Liver (tissue), 9 donors: ENCODE measurements around the gene ATP11A. TPM values are rescaled to one million over a fixed set of nuclear protein-coding genes. Genes with fewer than 3 reads are reported as not detected.
A peak's percentile ranks its signal among the peaks of the same experiment; 100 is the strongest.

Source experiments
- DNase-seq: peaks from one replicate; pipeline ENCODE4 v3.0.0-alpha.2; 2017; ENCODE audit warnings: low spot score
- H3K27ac ChIP-seq, 2 donors: one replicate each; pipeline ENCODE4 v1.7.0; 2013; ENCODE audit warnings: inconsistent platforms in 2 of 2, low read length in 2 of 2, control low read depth in 1 of 2, low read depth in 1 of 2, mild to moderate bottlenecking in 1 of 2
- H3K27me3 ChIP-seq, 4 donors: one replicate each; pipeline versions ENCODE4 v1.6.1 to v1.7.0; 2013; ENCODE audit warnings: low read length in 3 of 4, inconsistent platforms in 1 of 4, mild to moderate bottlenecking in 1 of 4, moderate library complexity in 1 of 4; ENCODE audit not compliant: control insufficient read depth in 4 of 4, insufficient read depth in 4 of 4
- H3K36me3 ChIP-seq, 4 donors: one replicate each; pipeline versions ENCODE4 v1.6.1 to v1.7.0; 2013; ENCODE audit warnings: low read length in 3 of 4, mild to moderate bottlenecking in 3 of 4, low read depth in 1 of 4, moderate library complexity in 1 of 4; ENCODE audit not compliant: control insufficient read depth in 4 of 4, insufficient read depth in 3 of 4
- H3K4me1 ChIP-seq, 4 donors: one replicate each; pipeline versions ENCODE4 v1.6.1 to v1.7.0; 2013; ENCODE audit warnings: low read length in 3 of 4, mild to moderate bottlenecking in 3 of 4, moderate library complexity in 1 of 4; ENCODE audit not compliant: control insufficient read depth in 4 of 4, insufficient read depth in 4 of 4
- H3K4me3 ChIP-seq, 3 donors: one replicate each; pipeline versions ENCODE4 v1.6.1 to v1.7.0; 2013; ENCODE audit warnings: low read length in 3 of 3, control low read depth in 1 of 3, low read depth in 1 of 3, mild to moderate bottlenecking in 1 of 3
- H3K9ac ChIP-seq, 2 donors: one replicate each; pipeline ENCODE4 v1.7.0; 2013; ENCODE audit warnings: low read length in 2 of 2, mild to moderate bottlenecking in 2 of 2, moderate library complexity in 2 of 2, control low read depth in 1 of 2, low read depth in 1 of 2
- H3K9me3 ChIP-seq, 4 donors: one replicate each; pipeline versions ENCODE4 v1.6.1 to v1.7.0; 2013; ENCODE audit warnings: low read length in 3 of 4; ENCODE audit not compliant: control insufficient read depth in 4 of 4
- FOXA1 ChIP-seq: IDR thresholded peaks from 2 replicates; pipeline ENCODE4 v1.6.1; 2016; ENCODE audit warnings: antibody characterized with exemption
- HNF4A ChIP-seq, 2 donors: conservative IDR thresholded peaks; 2 replicates each; pipeline ENCODE4 v1.6.1; 2016; ENCODE audit warnings: antibody characterized with exemption in 2 of 2, mild to moderate bottlenecking in 2 of 2
- HNF4G ChIP-seq: IDR thresholded peaks from 2 replicates; pipeline ENCODE4 v1.6.1; 2016; ENCODE audit warnings: antibody characterized with exemption
- RAD21 ChIP-seq, 2 donors: IDR thresholded peaks; 2 replicates each; pipeline ENCODE4 v1.6.1; 2016; ENCODE audit warnings: antibody characterized with exemption in 2 of 2, mild to moderate bottlenecking in 2 of 2
- RXRA ChIP-seq, 2 donors: IDR thresholded peaks; 2 replicates each; pipeline ENCODE4 v1.6.1; 2017 to 2018; ENCODE audit warnings: antibody characterized with exemption in 2 of 2, mild to moderate bottlenecking in 1 of 2
- TAF1 ChIP-seq: conservative IDR thresholded peaks from 2 replicates; pipeline ENCODE4 v1.6.1; 2016; ENCODE audit warnings: antibody characterized with exemption, mild to moderate bottlenecking
- WGBS: extraction: QIAGEN DNeasy Blood & Tissue Kit; methylation state at CpG from one replicate; pipeline ENCODE4 v1.1.7; 2013; 5-methylcytosine and 5-hydroxymethylcytosine counted together
- polyA plus RNA-seq, 2 donors: library from polyadenylated mRNA; stranded (reverse) in 1 of 2; unstranded in 1 of 2; fragments of 200-250 nt in 1 of 2; fragments of >200 nt in 1 of 2; fragmentation: Nextera tagmentation in 1 of 2; extraction: Ambion mirVana in 1 of 2; gene quantifications; one replicate each; pipeline versions ENCODE4 v1.2.1 to v1.2.3, GENCODE V29; 2013 to 2015
- total RNA-seq, 2 donors: library from RNA; depleted of rRNA; stranded (reverse); fragments of >200 nt; gene quantifications; one replicate each; pipeline ENCODE4 v1.2.3, GENCODE V29; 2014
- TF ChIP-seq, protein P1 (sequence below): IDR thresholded peaks from 2 replicates; pipeline ENCODE4 v1.6.1; 2016; ENCODE audit warnings: antibody characterized with exemption, mild to moderate bottlenecking
- TF ChIP-seq, protein P2 (sequence below): IDR thresholded peaks from 2 replicates; pipeline ENCODE4 v1.6.1; 2016; ENCODE audit warnings: antibody characterized with exemption
- TF ChIP-seq, protein P3 (sequence below): IDR thresholded peaks from 2 replicates; pipeline ENCODE4 v1.6.1; 2016; ENCODE audit warnings: antibody characterized with exemption
- TF ChIP-seq, protein P4 (sequence below): fragments of 150-350 bp; IDR thresholded peaks from 2 replicates; pipeline ENCODE4 v1.5.1; 2017; ENCODE audit warnings: improper control_type of control experiment, low read depth, low read length; ENCODE audit not compliant: missing input control
- donor health status: healthy.
- donor health status: healthy.
- donor health status: healthy.
- donor health status: healthy.
- donor health status: healthy.

ATP11A gene
- total and polyA plus RNA-seq, 4 donors, result 8.7 to 27.9 (median 13.8) TPM

DNA sequence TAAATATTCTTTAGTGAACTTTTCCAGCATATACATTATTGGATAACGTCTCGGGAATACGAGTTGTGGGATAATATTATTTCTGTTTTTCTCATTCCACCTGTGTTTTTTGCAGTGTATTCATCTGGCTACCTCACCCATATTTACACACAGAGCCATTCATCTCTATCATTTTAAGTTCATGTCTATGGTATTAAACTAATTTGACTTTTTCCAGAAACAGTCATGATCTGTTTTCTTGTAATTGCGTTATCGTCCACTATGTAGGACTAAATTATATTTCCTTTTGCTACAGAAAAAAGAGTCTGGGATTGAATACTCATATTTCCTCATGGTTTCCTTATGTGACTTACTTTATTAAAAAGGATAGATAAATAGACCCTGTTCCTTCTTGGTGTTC is 2.7 kb downstream of the ATP11A start (continued):
- TF ChIP-seq, protein P1, sequence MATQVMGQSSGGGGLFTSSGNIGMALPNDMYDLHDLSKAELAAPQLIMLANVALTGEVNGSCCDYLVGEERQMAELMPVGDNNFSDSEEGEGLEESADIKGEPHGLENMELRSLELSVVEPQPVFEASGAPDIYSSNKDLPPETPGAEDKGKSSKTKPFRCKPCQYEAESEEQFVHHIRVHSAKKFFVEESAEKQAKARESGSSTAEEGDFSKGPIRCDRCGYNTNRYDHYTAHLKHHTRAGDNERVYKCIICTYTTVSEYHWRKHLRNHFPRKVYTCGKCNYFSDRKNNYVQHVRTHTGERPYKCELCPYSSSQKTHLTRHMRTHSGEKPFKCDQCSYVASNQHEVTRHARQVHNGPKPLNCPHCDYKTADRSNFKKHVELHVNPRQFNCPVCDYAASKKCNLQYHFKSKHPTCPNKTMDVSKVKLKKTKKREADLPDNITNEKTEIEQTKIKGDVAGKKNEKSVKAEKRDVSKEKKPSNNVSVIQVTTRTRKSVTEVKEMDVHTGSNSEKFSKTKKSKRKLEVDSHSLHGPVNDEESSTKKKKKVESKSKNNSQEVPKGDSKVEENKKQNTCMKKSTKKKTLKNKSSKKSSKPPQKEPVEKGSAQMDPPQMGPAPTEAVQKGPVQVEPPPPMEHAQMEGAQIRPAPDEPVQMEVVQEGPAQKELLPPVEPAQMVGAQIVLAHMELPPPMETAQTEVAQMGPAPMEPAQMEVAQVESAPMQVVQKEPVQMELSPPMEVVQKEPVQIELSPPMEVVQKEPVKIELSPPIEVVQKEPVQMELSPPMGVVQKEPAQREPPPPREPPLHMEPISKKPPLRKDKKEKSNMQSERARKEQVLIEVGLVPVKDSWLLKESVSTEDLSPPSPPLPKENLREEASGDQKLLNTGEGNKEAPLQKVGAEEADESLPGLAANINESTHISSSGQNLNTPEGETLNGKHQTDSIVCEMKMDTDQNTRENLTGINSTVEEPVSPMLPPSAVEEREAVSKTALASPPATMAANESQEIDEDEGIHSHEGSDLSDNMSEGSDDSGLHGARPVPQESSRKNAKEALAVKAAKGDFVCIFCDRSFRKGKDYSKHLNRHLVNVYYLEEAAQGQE, result no peak
- TF ChIP-seq TAF1 (no peak), RXRA (IDR thresholded peaks at IDR 0.05) (no peak)

DNA sequence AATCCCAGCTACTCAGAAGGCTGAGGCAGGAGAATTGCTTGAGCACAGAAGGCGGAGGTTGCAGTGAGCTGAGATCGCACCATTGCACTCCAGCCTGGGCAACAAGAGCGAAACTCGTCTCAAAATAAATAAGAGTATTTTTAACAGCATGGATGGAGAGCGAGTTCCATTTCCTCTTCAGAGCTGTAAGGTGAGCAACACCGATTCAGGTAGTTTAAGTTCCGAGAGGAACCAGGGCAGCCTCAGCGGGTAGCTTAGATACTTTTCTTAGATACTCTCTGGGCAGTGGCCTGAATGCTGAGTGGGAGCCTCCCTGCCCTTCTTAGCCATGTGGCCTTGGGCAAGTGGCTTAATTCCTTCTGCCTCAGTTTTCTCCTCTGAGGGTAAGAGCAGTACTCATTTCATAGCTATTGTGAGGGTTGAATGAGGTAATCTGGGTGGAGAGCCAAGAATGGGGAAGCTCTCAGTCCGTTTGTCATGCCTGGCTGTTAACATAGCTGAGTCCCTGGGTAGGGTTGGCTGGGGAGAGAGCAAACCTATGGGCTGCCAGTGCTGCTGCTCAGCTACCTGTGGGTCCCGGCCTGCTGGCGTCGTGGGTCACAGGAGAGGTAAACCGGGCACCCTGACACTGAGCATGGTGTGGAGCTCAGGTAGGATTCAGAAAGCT is 4.1 kb downstream of the ATP11A start:
- Histone ChIP-seq H3K4me1 (peaks cover 8 to 27% (median 19%) of the 10 kb centered on the region in 4 donors), H3K4me3 (no peak overlapping the region), H3K9me3 (no peaks in the 10 kb centered on the region), H3K27me3 (no peaks in the 10 kb centered on the region), H3K36me3 (no peaks in the 10 kb centered on the region), H3K9ac (no peak overlapping the region), H3K27ac (peak overlapping the region in 1 of 2 donors; percentile 10)
- DNase-seq, result peak; percentile 31
- TF ChIP-seq RXRA (IDR thresholded peaks at IDR 0.05), result no peak
- TF ChIP-seq, protein P2, sequence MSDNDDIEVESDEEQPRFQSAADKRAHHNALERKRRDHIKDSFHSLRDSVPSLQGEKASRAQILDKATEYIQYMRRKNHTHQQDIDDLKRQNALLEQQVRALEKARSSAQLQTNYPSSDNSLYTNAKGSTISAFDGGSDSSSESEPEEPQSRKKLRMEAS, result no peak
- WGBS, result 84% methylated on average over 13 of the region's 13 CpGs

DNA sequence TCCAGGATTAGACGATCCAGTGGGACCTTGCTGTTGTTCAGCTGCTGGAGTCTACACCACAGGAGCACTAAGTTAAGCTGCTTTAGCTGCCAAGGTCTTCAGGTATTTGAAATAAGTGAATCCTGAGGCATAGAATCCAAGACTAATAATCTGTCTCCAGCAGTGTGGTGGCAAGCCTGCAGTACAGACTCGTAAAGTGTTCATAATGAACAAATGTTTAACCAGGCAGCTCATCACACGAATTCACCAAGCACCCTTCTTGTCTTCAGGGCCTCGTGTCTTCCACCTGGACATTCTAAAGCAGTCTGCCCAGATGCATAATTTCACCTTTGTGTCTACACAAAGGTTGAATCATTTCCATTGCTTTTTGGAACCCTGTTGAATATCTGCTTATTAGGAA is 5.3 kb downstream of the ATP11A start:
- H3K27ac ChIP-seq, result no peak overlapping the region
- WGBS, result 81% methylated on average over 4 of the region's 4 CpGs
- no peak overlapping the region for H3K9ac ChIP-seq
- no peaks in the 10 kb centered on the region for H3K9me3 ChIP-seq
- DNase-seq, result no peak
- no peak overlapping the region for H3K4me3 ChIP-seq
- no peaks in the 10 kb centered on the region for H3K27me3 ChIP-seq
- peaks cover 8 to 28% (median 19%) of the 10 kb centered on the region in 4 donors for H3K4me1 ChIP-seq
- no peaks in the 10 kb centered on the region for H3K36me3 ChIP-seq
- TF ChIP-seq RXRA (IDR thresholded peaks at IDR 0.05), result no peak
- TF ChIP-seq, protein P3, sequence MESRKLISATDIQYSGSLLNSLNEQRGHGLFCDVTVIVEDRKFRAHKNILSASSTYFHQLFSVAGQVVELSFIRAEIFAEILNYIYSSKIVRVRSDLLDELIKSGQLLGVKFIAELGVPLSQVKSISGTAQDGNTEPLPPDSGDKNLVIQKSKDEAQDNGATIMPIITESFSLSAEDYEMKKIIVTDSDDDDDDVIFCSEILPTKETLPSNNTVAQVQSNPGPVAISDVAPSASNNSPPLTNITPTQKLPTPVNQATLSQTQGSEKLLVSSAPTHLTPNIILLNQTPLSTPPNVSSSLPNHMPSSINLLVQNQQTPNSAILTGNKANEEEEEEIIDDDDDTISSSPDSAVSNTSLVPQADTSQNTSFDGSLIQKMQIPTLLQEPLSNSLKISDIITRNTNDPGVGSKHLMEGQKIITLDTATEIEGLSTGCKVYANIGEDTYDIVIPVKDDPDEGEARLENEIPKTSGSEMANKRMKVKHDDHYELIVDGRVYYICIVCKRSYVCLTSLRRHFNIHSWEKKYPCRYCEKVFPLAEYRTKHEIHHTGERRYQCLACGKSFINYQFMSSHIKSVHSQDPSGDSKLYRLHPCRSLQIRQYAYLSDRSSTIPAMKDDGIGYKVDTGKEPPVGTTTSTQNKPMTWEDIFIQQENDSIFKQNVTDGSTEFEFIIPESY, result no peak
- no peak for TF ChIP-seq HNF4G

DNA sequence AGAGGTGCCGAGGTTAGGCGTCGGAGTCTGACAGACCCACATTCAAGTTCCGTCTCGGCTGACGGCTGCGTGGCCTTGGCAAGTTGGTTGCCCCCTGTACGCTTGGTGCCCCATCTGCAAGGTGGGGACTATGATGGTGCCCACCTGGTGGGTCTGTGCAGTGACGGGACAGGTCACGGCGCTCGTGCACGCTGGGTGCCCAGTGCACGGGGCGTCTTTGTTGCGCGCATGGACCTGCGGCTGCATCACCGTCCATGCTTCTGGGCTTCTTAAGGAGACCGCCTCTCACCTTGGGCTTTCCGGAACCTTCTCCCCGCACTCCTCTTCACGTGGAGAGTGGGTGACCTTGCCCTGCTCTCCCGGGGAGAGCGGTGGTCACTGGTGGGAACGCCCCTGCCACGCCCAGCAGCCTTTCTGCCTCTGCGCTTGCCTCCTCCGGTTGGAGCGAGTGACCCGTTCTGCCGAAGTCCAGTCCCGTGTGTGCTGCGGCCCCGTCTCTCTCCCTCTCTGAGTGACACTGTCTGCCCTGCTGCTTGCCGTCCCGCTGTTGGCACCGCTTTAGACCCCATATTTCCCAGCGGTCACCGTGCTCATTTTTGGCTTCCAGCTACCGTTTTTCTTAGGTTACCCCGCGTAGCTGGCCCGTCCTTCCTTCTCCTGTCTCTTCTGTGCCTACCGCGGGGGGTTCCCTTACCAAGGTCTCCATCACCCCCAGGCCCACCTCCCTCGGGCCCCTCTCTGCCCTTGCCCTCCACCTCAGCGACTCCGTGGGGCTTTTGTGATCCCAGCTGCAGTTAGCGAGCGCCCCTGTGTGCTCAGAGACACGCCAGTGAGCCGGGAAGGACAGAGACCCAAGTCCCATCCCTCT is 6.4 kb downstream of the ATP11A start:
- Histone ChIP-seq H3K4me3 (no peak overlapping the region), H3K9me3 (no peaks in the 10 kb centered on the region), H3K9ac (no peak overlapping the region), H3K4me1 (peaks cover 8 to 37% (median 22%) of the 10 kb centered on the region in 4 donors), H3K27ac (no peak overlapping the region), H3K36me3 (no peaks in the 10 kb centered on the region), H3K27me3 (no peaks in the 10 kb centered on the region)
- no peak for DNase-seq
- 97% methylated on average over 53 of the region's 53 CpGs for WGBS
- TF ChIP-seq, protein P1, result no peak
- TF ChIP-seq, protein P2, result no peak
- TF ChIP-seq RAD21 (IDR thresholded peaks at IDR 0.05) (no peak), RXRA (IDR thresholded peaks at IDR 0.05) (no peak), FOXA1 (no peak), HNF4A (conservative IDR thresholded peaks at IDR 0.05) (no peak)
- TF ChIP-seq, protein P4, sequence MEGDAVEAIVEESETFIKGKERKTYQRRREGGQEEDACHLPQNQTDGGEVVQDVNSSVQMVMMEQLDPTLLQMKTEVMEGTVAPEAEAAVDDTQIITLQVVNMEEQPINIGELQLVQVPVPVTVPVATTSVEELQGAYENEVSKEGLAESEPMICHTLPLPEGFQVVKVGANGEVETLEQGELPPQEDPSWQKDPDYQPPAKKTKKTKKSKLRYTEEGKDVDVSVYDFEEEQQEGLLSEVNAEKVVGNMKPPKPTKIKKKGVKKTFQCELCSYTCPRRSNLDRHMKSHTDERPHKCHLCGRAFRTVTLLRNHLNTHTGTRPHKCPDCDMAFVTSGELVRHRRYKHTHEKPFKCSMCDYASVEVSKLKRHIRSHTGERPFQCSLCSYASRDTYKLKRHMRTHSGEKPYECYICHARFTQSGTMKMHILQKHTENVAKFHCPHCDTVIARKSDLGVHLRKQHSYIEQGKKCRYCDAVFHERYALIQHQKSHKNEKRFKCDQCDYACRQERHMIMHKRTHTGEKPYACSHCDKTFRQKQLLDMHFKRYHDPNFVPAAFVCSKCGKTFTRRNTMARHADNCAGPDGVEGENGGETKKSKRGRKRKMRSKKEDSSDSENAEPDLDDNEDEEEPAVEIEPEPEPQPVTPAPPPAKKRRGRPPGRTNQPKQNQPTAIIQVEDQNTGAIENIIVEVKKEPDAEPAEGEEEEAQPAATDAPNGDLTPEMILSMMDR, result no peak
